Measurements from ENCODE around the gene ARFGAP2. TPM values are rescaled to one million over a fixed set of nuclear protein-coding genes. Genes with fewer than 3 reads are reported as not detected.
A peak's percentile ranks its signal among the peaks of the same experiment; 100 is the strongest.

ARFGAP2 gene
- total RNA-seq, result 100 to 1,000 TPM; 139 to 183 (median 175) TPM

DNA sequence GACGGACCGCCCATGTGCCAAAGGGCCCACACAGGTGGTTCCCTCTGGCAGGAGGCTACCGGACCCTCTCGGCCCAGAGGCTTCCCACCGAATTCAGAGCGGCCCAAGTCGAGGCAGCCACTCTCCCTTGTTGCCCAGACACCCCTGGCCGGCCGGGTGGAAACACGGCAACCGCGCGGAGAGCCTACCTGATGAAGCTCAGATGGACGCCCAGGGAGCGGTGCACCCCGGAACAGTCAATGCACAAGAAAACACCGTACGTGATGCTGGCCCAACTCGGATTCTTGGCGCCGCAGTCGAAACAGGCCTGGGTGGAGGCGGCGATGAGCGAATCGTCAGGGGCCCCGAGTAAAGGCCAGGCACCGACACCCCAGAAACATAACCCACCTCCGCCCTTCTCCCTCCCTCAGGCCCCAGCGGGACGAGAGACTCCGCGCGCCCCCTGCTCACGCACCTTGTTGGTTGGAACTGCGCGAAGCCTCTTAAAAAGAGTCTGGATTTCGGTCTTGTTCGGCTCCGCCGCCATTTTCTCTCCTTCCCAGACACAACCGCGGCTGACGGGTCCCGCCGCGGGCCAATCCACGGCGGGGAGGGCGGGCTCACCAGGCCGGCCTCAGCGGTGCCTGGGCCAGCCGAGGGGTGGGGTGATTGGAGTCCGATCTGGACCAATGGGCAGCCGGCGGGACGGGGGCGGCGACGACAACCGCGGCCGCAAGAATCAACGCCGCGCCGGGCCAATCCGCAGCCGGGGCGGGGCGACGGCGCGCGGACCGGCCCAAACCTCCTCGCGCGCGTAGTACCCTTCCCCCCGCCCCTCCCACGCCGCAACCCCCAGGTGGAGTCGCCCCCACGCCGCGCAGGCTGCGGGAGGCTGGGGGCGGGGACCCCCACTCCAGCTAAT, at the start of gene ARFGAP2:
Gene ARFGAP2, minus strand, starts transcription at position 552 of the 901 bp plus-strand sequence. Its CDS starts 26 bp downstream, at position 526.
- intact Hi-C loops (cut with DNase I; ENCODE audit: low total_unique reads), result no loop called here
- Histone ChIP-seq H3K4me1 (peaks cover 2 to 18% of the 10 kb centered on the region in 2 donors), H3K9me3 (no peaks in the 10 kb centered on the region), H3K27ac (peak within 1 kb of the TSS; percentile 98 to 99), H3K4me3 (peak within 1 kb of the TSS; percentile 97 to 99 (median 98)), H3K36me3 (peaks cover 5% of the 10 kb centered on the region), H3K27me3 (no peaks in the 10 kb centered on the region)
- peak in 2 of 3 donors; percentile 56 to 90 for TF ChIP-seq POLR2AphosphoS5 (IDR thresholded peaks at IDR 0.05)
- TF ChIP-seq, protein P1, sequence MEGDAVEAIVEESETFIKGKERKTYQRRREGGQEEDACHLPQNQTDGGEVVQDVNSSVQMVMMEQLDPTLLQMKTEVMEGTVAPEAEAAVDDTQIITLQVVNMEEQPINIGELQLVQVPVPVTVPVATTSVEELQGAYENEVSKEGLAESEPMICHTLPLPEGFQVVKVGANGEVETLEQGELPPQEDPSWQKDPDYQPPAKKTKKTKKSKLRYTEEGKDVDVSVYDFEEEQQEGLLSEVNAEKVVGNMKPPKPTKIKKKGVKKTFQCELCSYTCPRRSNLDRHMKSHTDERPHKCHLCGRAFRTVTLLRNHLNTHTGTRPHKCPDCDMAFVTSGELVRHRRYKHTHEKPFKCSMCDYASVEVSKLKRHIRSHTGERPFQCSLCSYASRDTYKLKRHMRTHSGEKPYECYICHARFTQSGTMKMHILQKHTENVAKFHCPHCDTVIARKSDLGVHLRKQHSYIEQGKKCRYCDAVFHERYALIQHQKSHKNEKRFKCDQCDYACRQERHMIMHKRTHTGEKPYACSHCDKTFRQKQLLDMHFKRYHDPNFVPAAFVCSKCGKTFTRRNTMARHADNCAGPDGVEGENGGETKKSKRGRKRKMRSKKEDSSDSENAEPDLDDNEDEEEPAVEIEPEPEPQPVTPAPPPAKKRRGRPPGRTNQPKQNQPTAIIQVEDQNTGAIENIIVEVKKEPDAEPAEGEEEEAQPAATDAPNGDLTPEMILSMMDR (IDR thresholded peaks at IDR 0.05), result no peak
- peak; percentile 95 to 97 for DNase-seq (ENCODE audit: low spot score in 2 of 2)

DNA sequence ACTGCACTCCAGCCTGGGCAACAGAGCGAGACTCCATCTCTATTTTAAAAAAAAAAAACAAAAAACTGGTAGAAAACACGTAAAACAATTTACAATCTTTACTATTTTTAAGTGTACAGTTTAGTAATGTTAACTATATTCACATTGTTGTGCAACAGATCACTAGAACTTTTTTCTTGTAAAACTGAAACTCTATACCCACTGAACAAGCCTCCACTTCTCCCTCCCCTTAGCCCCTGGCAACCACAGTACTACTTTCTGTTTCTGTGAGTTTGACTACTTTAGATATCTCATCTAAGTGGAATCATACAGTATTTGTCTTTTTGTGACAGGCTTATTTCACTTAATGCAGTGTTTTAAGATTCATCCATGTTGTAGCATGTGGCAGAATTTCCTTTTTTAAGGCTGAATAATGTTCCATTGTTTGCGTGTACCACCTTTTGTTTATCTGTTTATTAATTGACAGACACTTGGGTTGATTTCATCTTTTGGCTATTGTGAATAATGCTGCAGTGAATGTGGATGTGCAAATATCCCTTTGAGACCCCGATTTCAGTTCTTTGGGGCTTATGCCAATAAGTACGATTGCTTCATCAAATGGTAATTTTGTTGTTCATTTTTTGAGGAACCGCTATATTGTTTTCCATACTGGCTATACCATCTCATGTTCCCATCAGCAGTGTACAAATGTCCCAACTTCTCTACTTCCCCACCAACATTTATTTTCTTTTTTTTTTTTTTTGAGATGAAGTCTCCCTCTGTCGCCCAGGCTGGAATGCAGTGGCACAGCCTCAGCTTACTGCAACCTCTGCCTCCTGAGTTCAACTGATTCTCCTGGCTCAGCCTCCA, 49.1 kb upstream of the ARFGAP2 start:
- Histone ChIP-seq H3K4me1 (no peaks in the 10 kb centered on the region), H3K9me3 (no peaks in the 10 kb centered on the region), H3K36me3 (peaks cover 4% of the 10 kb centered on the region), H3K4me3 (no peak overlapping the region), H3K27ac (no peak overlapping the region), H3K27me3 (no peaks in the 10 kb centered on the region)
- intact Hi-C loops (cut with DNase I; ENCODE audit: low total_unique reads), result no loop called here
- DNase-seq (ENCODE audit: low spot score in 2 of 2), result no peak
- TF ChIP-seq POLR2AphosphoS5 (IDR thresholded peaks at IDR 0.05), result no peak
- TF ChIP-seq, protein P1 (IDR thresholded peaks at IDR 0.05), result no peak
- TF ChIP-seq POLR2A (IDR thresholded peaks at IDR 0.05), result no peak

DNA sequence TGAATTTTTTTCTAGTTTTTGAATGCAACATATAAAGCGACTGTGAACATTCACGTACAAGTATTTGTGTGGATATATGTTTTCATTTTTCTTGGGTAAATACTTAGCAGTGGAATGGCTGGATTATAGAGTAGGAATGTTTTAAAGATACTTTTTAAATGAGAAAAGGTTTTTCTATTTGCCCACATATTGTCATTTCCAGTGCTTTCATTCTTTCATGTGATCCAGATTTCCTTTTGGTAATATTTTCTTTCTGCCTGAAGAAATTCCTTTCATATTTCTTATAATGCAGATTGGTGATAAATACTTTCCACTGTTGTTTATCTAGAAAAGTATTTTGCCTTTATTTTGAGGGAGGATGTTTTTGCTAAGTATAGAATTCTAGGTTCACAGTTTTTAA, 46.0 kb upstream of the ARFGAP2 start:
- Histone ChIP-seq H3K4me1 (no peaks in the 10 kb centered on the region), H3K27me3 (no peaks in the 10 kb centered on the region), H3K4me3 (no peak overlapping the region), H3K36me3 (peaks cover 4% of the 10 kb centered on the region), H3K9me3 (no peaks in the 10 kb centered on the region), H3K27ac (no peak overlapping the region)
- DNase-seq (ENCODE audit: low spot score in 2 of 2), result no peak
- TF ChIP-seq POLR2A (IDR thresholded peaks at IDR 0.05), result no peak
- TF ChIP-seq, protein P1 (IDR thresholded peaks at IDR 0.05), result no peak
- no peak for TF ChIP-seq POLR2AphosphoS5 (IDR thresholded peaks at IDR 0.05)
- intact Hi-C loops (cut with DNase I; ENCODE audit: low total_unique reads), result no loop called here

DNA sequence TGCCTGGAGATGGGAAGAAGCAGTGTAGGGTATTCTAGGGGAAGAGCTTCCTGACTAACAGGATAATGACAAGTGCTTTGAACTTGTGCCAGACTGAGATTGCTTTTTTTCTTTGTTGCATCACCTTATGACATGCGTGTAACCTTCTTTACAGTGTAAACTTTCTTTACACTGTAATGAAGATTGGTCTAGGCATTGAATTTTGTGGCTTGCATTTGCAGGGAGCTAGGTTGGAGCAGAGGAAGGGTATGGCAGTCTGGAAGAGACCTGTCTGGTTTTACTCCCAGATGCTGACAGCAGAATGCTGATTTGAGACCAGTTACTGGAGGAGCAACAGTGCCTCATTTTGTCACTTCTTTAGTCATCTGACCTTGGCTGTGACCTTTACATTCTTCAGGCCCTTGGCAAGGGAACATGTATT, 43.7 kb upstream of the ARFGAP2 start:
- peaks cover 4% of the 10 kb centered on the region for H3K36me3 ChIP-seq
- no peak overlapping the region for H3K4me3 ChIP-seq
- H3K27ac ChIP-seq, result no peak overlapping the region
- H3K9me3 ChIP-seq, result no peaks in the 10 kb centered on the region
- no peak for DNase-seq (ENCODE audit: low spot score in 2 of 2)
- TF ChIP-seq POLR2A (IDR thresholded peaks at IDR 0.05), result no peak
- TF ChIP-seq, protein P1 (IDR thresholded peaks at IDR 0.05), result no peak
- TF ChIP-seq POLR2AphosphoS5 (IDR thresholded peaks at IDR 0.05), result no peak
- H3K4me1 ChIP-seq, result peaks cover 0 to 10% of the 10 kb centered on the region in 2 donors
- H3K27me3 ChIP-seq, result no peaks in the 10 kb centered on the region
- intact Hi-C loops (cut with DNase I; ENCODE audit: low total_unique reads), result no loop called here

All from breast epithelium (tissue), 4 donors.